Islet of Langerhans (tissue), 1 donor: ENCODE measurements around the gene ABTB2.

Experiments
- FAIRE-seq: peaks from one replicate; lab custom pipeline; 2011; peaks lifted over from hg19 to GRCh38; lab: Jason Lieb, UNC

The ABTB2 gene

DNA sequence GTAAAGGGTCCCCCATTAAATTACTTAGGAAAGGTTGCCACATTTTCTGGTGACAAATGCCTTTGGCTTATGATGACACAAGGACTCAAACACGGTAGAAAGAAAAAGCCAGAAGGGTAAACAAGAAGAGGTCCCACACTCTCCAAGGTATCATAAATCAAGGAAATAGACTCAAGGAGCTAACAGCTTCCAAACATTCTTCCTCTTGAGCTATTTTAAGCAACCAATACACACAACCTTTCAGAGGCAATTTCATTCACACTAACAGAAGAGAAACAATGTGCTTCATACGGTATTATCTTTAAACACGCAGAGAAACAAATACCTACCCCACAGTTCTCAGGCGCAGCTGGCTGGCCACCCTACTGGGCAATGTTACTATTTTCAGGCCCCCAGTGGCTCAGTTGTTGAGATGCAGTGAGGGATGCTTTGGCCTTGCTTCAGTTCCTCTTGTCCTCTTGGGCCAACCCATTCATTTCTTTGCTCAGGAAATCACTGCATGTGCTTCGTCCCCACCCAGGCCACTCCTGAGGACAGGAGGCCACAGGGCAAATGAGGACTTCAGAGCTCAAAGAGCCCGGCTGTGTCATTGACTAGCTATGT lies 15.8 kb downstream of the ABTB2 start:
- no peak for FAIRE-seq

DNA sequence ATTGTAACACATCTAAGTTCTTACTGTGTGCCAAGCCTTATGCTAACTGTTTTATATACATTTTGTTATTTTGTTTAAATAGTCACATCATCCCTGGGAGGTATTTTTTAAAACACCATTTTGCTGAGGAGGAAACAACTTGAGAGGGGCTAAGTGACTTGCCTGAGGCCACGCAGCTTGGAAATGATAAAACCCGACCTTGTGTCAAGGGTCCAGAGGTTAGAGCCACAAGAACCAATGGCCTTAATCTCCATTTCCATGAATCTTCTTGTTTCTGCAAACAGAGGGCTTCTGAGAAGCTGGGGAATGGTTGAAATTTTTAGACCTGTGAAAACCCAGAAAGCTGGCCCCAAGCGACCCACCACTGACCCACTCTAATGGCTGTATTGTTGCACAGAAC lies 16.7 kb downstream of the ABTB2 start:
- no peak for FAIRE-seq

DNA sequence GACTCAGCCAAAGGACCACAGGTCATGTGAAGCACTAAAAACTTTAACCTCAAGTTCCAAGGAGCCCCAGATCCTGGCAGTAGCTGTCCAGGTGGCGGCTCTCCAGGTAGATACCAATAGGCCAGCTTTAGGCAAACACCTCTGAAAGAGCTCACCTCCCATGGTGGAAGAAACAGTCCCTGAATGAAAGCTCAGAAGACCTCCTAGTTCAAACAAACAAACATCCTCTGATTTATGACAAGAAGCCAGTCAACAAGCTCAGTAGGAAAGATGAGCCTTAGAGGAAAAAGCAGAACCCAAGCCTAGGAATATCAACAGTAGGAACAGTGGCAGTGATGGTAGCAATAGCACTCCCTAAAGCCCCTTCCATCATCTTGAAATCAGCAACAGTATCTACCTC lies 17.2 kb downstream of the ABTB2 start:
- FAIRE-seq, result no peak

DNA sequence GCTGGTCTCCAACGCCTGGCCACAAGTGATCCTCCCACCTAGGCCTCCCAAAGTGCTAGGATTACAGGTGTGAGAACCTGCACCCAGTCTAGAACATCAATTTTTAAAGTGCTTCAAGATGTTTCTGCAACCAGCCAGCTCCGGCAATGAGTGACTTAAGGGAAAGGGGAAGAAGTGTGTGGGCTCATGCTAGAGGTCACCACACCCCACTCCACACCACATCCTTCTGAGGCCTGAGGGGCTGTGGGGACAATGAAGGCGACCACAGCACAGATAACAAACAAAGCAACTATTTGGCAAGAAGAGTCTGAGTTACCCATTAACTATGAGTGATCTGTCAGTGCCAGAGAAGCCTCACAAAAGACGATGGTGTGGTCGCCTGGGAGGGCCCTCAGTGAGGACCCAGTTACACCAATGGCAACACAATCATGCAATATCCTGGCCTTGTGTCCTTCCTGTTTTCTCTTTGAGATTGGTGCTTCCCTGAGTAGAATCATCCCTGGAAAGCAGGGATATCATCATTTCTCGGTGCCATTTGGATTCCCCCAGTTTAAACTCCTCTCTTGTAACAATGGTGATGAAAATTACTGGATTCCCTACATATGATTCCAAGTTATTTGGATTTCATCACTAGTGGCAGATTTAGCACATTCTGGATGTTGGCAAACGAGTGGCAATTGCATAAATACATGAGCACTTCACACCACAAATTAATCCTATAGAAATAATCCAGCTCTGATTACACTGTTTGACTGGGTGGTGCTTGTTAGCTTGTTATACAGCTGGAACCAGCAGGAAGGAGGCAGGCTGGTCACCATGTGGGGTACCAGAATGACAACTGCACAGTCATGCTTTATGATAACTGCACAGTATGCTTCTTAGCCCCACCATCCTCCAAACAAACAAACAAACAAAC lies 18.4 kb downstream of the ABTB2 start:
- FAIRE-seq, result no peak

DNA sequence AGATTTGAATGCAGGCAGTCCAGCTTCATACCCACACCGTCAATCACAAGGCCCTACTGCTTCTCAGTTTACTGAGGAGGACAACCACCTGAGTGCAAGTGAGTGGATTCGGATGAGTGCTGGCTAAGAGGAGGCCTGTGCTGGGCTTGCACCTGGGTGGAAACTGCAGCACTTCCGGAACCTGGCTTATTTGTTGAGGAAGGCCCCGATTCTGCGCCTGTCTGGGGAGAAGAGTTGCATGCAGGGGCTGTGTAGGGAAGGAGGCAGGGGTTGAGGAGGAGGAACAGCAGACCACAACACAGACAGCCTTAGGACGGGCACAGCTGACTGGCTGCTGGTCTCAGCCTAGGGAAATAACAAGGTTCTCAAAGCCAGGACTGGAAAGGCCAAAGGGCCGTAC lies 20.8 kb downstream of the ABTB2 start:
- no peak for FAIRE-seq

DNA sequence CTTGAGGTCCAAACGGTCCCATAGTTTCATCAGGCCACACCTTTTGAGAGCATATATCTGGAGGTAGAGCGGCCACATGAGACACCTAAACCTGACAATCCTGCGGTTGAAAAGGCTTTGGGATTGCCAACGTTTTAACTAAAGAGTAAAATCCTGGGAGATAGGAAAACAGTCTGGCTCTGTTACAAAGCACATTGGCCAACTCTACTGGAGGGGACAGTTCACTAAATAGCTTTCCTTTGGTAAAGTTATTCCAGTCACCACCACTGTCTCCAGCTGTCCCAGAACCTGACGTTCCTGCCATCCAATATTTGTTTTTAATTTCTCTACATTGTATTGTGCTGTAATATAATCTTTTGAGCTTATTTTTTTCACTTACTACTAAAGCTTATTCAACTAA lies 22.0 kb downstream of the ABTB2 start:
- no peak for FAIRE-seq

DNA sequence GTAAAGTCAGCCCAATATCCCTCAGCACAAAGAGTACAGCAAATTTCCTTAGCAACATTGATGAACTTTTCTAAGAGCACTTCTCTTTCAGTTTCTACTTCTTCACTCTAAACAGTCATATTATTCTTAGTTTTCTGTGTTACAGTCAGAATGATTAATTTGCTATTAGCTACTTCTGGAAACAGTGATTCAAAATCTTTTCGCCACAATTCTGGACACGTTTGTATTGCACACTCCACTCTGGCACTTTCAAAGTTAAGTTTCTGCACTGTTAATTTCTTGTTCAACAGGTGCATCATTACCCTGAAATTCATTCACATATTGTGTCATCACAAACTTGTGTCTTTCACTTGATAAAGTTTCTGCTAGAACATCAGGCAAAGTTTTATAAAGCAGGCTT lies 22.5 kb downstream of the ABTB2 start:
- no peak for FAIRE-seq

DNA sequence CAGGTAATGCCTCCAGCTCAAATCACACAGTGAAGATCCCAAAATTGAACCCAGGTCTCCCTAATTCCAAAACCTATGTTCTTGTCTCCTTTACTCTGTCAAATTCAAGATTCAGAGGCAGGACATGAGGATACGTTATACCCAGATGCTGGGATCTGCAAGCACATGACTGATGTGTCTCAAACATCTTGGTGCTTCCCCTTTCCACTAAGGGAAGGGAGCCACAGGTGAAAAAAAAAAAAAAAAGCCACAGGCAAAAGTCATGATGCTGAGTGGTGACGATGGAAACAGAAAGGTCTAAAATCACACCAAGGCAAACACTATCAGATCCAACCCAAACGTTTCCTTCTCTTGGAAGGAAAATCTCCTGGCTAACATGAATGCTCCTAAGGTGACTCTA lies 24.0 kb downstream of the ABTB2 start:
- no peak for FAIRE-seq

DNA sequence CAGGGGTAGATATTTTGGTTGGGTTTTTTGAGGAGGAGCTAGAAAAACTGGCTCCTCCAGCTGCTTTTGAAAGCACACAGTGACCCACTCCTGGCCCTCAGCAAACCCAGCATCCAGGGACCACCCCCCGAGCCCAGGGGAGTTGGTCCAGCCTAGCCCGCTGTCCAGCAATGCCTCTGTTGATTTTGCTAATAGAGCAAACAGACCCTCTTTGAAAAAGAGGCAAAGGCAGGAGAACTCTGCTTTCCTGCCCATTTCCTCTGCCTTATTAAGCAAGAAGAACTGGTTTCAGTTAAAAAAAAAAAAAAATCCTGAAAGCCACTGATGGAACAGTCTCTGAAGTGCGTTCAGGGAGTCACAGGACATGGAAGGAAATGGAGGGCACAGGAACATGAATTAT lies 25.3 kb downstream of the ABTB2 start:
- FAIRE-seq, result no peak

DNA sequence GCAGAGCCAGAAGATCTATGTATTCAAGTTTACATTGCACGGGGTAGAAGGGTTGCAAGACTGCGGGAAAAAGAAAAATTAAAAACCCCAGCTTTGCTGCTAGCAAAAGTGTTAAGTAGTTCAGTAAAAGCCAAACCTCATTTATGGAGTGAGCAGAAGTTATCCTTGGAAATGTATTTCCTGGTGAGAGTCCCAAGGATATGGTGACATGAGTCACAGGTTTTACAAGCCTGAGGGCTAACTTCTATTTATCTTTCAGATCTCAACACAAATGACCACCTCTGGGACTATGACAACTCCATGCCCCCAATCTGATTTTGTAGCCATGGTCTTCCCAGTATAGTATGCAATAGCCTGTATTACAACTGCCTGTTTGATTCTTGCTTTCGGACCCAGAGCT lies 26.1 kb downstream of the ABTB2 start:
- FAIRE-seq, result no peak

DNA sequence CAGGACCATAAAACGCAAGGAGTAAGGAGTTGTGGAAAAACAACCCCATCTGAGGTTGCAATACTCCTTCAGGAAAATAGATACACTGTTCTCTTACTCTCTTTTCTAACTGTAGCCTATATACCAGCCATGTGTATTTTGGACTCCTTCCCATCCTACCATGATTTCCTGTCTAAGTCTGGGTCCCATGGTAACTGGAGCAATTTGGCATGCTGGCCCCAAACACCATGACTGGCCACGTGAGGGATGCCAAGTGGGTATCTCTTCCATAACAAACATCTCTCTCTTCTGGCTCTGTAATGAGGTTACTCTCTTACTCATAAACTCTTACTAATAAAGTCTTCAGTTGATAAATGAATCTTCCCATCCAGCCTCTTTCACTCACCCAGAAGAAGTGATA lies 26.5 kb downstream of the ABTB2 start:
- FAIRE-seq, result no peak

DNA sequence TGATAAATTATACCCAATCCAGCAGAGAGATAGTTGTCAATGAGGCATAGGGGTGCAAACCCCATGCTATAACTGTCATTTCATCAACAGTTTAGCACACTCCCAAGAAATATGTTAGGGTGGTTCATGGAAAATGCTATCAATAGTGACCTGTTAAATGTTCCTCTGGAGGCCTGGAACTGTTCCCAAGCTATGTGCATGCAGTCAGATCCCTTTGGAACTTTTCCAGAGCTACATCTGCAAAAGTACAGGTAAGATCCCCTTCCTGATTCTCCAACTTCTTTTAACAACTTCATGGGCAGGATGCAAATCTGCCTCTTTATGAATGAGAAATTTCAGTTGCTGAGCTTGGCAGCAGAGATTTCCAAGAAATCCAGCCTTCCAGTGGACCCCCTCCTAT lies 27.2 kb downstream of the ABTB2 start:
- no peak for FAIRE-seq

DNA sequence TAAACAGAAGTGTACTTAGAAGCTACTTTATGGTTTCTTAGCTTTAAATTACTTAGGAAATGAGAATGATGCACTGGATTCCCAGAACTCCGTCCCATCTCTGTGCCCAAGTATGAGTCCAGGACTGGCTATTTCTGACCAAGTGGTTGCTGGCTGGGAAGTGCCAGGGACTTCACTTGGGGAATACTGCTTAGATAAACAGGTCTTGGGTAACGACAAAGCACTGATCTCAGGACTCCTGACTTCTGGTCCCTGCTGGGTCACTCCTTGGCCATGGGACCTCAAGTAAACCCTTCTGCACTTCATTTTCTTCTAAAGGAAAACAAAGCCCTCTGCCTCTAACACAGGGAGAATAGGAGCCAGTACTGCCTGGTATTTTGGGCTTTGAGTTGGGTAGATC lies 27.9 kb downstream of the ABTB2 start:
- no peak for FAIRE-seq

DNA sequence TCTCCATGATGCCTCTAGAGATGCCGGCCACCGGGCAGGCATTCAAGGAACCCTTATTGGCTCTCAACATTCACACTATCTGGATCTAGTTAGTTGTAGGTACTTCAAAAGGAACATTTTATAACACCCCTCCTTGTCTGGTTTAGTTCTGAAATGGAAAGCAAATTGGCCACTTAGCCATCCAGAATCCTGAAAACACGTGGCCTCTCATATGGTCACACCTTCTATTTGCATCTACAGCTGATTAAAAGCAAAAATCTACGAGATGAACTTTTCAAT lies 29.2 kb downstream of the ABTB2 start:
- no peak for FAIRE-seq

DNA sequence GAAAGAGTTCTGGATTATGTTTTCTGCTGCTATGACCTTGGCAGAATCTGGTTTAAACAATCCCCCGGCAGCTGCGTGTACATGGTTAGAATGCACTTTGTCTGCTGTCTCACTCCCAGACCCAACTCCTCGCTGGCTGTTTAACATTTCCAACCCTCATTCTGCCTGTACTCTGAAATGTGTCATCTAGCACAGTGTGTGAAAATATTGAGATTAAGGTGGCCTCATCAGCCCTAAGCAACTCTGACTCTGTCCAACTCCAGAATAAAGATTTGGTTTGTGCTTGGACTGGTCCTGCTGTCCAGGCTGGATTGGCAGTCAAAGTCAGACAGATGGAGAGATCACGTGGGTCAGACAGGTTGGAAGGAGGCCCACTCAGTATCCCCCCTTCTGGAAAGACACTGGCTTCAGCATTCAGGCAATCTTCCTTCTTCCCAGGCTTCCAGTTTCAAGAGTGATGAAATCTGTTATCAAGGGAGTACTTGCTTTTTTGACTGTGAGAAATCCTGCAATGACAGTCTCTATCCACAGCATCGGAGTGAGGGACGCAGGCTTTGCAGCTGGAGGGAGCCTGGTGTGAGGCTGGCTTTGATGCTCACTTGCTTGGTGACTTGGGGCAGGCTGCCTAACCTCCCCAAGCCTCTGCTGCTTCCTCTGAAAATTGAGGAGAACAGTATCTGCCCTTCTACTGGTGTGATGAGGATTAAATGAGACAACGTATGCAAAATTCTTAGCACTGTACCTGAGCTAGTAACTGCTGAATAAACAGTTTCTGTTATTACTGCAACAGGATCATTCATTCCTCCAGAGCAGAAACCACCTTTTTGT lies 29.8 kb downstream of the ABTB2 start:
- FAIRE-seq, result no peak

DNA sequence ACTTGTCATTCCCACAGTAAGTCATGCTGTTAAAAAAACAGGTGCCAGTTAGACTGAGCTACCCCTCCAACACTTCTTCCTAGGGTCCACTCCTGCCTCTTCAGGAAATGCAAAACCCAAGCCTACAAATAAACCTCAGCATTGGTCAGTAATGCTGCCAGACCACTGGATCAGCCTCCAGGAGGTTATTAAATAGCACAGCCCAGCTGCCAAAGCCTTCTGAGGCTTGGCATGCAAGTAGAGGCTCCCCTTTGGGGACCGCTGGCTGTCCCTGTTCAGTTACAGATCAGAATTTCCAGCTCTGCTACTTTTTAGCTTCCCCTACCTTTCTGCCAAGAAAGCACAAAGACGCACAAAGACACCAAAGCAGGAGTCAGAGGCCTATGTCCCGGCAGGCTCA lies 33.3 kb downstream of the ABTB2 start:
- FAIRE-seq, result no peak

DNA sequence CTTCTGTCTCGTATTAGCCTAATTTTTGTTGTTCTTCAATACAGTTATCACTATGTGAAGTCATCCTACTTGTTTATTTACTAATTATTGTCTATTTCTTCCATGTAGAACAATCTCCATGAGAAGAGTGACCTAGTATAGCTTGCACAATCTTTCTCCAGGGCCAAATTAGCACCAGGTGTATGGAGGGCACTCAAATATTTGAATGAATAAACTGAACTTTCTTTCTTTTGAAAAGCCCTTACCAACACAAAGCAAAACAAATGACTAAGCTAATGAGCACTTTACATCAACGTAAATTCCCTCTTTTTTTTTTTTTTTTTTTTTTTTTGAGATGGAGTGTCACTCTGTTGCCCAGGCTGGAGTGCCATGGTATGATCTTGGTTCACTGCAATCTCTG lies 34.2 kb downstream of the ABTB2 start:
- no peak for FAIRE-seq

DNA sequence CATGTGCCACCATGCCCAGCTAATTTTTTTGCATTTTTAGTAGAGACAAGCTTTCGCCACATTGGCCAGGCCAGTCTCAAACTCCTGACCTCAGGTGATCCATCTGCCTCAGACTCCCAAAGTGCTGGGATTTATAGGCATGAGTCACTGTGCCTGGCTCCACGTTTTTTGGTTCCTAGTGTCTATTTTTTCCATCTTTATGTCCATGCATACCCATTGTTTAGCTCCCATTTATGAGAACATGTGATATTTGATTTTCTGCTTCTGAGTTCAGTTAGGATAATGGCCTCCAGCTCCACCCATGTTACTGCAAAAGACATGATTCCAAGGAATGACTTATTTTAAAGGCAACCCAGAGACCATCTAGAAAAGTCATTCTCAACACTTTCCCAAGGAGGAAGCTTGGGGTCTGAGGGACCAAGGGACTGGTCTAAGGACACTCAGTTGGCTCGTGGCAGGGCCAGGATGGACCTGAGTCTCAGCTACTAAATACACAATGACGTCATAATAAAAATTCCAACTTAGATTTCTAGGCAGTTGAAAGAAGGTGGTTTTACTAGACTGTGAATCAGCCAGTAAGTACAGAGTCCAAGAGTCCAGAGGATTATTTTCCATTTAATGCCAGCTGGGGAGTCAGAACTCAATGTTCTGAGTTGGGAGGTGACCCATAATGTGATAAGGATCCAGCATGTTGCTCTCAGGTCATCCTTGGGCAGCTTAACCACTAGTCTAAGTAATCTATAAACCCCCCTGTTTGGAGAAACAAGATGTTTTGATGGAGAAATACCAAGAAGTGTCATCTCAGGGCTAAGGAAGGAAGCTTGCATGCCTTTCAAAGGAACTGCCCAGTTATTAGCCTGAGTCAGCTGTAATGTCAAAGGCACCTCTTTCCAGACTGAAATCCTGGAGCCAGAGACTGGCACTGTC lies 39.4 kb downstream of the ABTB2 start:
- FAIRE-seq, result no peak

DNA sequence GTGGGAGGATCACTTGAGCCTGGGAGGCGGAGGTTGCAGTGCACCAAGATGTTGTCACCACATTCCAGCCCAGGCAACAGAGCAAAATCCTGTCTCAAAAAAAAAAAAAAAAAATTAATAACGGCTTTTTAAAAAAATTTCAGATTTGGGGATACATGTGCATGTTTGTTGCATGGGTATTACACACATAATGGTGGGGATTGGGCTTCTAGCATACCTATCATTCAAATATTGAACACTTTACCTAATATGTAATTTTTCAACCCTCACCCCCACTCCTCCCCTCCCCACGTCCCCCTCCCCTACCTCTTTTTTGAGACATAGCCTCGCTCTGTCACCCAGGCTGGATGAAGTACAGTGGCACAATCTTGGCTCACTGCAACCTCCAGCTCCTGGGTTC lies 40.1 kb downstream of the ABTB2 start:
- no peak for FAIRE-seq

DNA sequence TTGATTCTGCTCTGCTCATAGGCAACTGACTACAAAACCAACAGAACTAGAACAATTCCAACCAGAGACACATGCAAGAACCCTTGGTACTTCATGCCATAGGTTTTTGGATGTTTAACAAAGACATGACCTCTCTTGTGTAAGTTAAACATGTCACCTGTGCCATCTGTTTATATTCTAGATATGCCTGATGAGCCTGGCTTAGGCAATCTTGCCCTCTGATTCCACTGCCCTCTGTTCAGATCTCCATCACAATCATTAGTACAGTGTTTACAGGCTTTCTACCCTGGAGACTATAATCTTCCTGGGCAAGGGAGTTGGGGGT lies 40.8 kb downstream of the ABTB2 start:
- no peak for FAIRE-seq

DNA sequence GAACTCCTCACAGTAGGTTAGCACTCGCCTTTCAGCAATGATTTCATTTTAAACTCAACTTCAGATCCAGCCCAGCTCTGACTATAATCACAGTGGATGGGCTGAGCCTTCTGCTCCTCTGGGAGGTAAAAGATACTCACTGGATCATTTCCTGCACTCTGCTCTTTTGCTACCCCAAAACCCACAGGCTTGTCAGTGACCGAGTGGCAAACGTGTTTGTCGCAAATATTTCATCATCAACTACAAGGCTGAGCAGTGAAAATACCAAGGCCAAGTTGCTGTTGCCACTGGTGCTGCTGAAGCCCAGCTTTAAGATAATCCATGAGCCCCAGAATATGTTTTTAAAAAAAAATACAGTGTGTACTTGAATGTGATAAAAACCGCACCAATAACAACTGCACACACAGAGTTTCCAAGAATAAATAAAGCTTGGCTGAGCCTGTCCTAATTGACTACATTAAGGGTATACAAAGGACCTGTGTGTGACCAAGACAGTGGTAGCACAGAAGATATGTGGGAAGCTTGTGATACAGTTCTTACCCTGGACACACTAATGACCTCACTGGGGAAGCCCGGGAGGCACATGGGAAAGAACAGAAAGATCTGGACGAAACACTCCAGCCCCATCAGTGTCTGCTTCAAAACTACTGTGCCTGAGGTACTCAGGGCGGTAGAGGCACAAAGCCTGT lies 41.3 kb downstream of the ABTB2 start:
- FAIRE-seq, result no peak

DNA sequence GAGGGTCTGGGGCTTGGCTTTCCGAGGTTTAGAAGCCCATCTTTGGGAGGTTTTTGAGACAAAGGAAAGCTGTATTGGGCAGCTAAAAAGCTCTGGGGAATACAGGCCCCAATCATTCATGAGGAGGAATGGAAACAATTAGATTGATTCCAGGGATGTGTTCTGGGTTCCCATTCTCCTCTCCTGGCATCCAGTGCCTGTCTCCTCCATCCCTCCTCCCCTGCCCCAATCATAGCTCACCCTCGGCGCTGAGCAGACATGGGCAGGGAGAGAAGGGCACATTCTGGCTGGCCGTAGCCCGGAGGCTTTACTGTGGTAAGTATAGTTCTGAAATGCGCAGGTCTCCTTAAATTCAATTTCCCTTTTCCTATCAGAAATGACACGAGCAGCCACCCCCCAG lies 42.4 kb downstream of the ABTB2 start:
- FAIRE-seq, result no peak
